ENCODE results near the gene SYNE3. TPM values are rescaled to one million over a fixed set of nuclear protein-coding genes. Genes with fewer than 3 reads are reported as not detected.

The SYNE3 gene
- total and polyA plus RNA-seq, 4 donors = 3.0 to 61.5 (median 23.0) TPM

GRCh38 chr14:95544588-95544987 is 28.1 kb upstream of the SYNE3 start:
- Histone ChIP-seq H3K4me1 (ENCODE audit: control insufficient read depth in 1 of 2, insufficient read depth in 2 of 2, low read length in 2 of 2) (no peaks in the 10 kb centered on the region), H3K36me3 (ENCODE audit: control insufficient read depth in 1 of 2, insufficient read depth in 2 of 2, low read length in 1 of 2) (no peaks in the 10 kb centered on the region), H3K27me3 (ENCODE audit: control insufficient read depth in 1 of 2, insufficient read depth in 2 of 2, low read length in 1 of 2) (no peaks in the 10 kb centered on the region), H3K4me3 (ENCODE audit: low read length in 2 of 2) (no peak overlapping the region), H3K9me3 (ENCODE audit: control insufficient read depth, low read length) (no peaks in the 10 kb centered on the region), H3K27ac (ENCODE audit: low read depth in 1 of 2, low read length in 2 of 2) (no peak overlapping the region)
- WGBS, 2 donors = 78 to 88% methylated on average over 8 of the region's 8 CpGs
- DNase-seq = no peak
- intact Hi-C loops (cut with DNase I) = no loop called here
- no peak for ATAC-seq (ENCODE audit: low FRiP score)

- Histone ChIP-seq H3K9me3 (ENCODE audit: control insufficient read depth, low read length) (no peaks in the 10 kb centered on the region), H3K27me3 (ENCODE audit: control insufficient read depth in 1 of 2, insufficient read depth in 2 of 2, low read length in 1 of 2) (no peaks in the 10 kb centered on the region), H3K27ac (ENCODE audit: low read depth in 1 of 2, low read length in 2 of 2) (no peak overlapping the region), H3K4me1 (ENCODE audit: control insufficient read depth in 1 of 2, insufficient read depth in 2 of 2, low read length in 2 of 2) (no peaks in the 10 kb centered on the region), H3K36me3 (ENCODE audit: control insufficient read depth in 1 of 2, insufficient read depth in 2 of 2, low read length in 1 of 2) (no peaks in the 10 kb centered on the region), H3K4me3 (ENCODE audit: low read length in 2 of 2) (no peak overlapping the region)
- WGBS, 2 donors = 96 to 97% methylated on average over 5 of the region's 5 CpGs
- intact Hi-C loops (cut with DNase I) = no loop called here
- DNase-seq (no peak), ATAC-seq (ENCODE audit: low FRiP score) (no peak)
Measured at GRCh38 chr14:95543021-95543420, 26.6 kb upstream of the SYNE3 start.

DNA sequence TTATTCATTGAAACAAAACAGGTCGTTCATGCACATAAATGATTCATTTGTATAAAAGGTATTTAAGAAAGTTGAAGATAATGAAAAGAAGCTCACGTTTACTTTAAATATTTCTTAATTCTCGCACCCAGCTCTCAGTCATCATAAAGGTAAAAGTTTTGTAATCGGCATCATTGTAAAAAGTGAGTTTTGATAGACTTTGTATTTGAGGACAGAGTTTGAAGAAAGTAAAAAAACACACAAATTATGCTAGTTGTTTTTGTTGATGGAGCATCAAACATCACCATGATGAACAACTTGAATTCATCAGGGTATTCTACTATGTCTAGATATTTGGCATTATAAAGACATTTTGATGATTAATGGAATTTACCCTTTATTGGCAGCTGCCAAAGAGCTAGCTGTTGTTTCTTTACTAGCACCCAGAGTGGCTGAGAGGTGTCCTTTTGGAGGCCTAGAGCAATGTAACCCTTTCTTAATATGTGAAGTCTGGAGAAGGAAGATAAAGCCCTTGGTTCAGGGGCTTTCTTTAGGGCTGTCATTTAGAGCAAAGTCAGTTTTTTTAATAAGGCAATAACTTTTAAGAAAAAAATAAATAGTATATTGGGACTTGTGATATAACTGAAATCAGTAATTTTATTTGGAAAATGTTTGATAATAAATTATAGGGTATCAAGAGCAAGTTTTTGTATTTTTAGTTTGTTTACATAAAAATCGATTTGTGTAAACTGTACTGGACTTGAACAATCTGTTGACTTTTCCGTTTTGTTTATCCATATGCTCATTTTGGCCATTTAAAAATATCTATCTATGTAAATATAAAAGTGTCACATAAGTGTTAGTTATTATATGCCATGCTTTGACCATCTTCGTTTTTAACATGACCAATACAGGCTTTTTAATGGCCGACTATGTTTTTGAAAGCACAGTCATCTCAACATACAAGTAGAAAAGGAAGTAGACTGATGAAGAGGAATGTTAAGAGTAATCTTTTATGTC is 25.8 kb upstream of the SYNE3 start:
- intact Hi-C loops (cut with DNase I) = no loop called here
- WGBS, 2 donors = 92% methylated on average over 8 of the region's 8 CpGs

GRCh38 chr14:95541346-95541745 is 24.9 kb upstream of the SYNE3 start:
- 72 to 78% methylated on average over 4 of the region's 4 CpGs for WGBS, 2 donors
- H3K36me3 ChIP-seq (ENCODE audit: control insufficient read depth in 1 of 2, insufficient read depth in 2 of 2, low read length in 1 of 2) = no peaks in the 10 kb centered on the region
- intact Hi-C loops (cut with DNase I) = no loop called here

More for the DNA sequence above, 25.8 kb upstream of the SYNE3 start:
- no peaks in the 10 kb centered on the region for H3K4me1 ChIP-seq (ENCODE audit: control insufficient read depth in 1 of 2, insufficient read depth in 2 of 2, low read length in 2 of 2)
- H3K4me3 ChIP-seq (ENCODE audit: low read length in 2 of 2) = no peak overlapping the region
- DNase-seq (no peak), ATAC-seq (ENCODE audit: low FRiP score) (no peak)
- H3K27me3 ChIP-seq (ENCODE audit: control insufficient read depth in 1 of 2, insufficient read depth in 2 of 2, low read length in 1 of 2) = no peaks in the 10 kb centered on the region
- H3K27ac ChIP-seq (ENCODE audit: low read depth in 1 of 2, low read length in 2 of 2) = no peak overlapping the region
- H3K9me3 ChIP-seq (ENCODE audit: control insufficient read depth, low read length) = no peaks in the 10 kb centered on the region
- H3K36me3 ChIP-seq (ENCODE audit: control insufficient read depth in 1 of 2, insufficient read depth in 2 of 2, low read length in 1 of 2) = no peaks in the 10 kb centered on the region

GRCh38 chr14:95540236-95540855 is 23.9 kb upstream of the SYNE3 start:
- no peaks in the 10 kb centered on the region for H3K27me3 ChIP-seq (ENCODE audit: control insufficient read depth in 1 of 2, insufficient read depth in 2 of 2, low read length in 1 of 2)
- DNase-seq (no peak), ATAC-seq (ENCODE audit: low FRiP score) (no peak)
- no peak overlapping the region for H3K4me3 ChIP-seq (ENCODE audit: low read length in 2 of 2)
- WGBS, 2 donors = 92 to 96% methylated on average over 6 of the region's 6 CpGs
- intact Hi-C loops (cut with DNase I) = no loop called here
- H3K4me1 ChIP-seq (ENCODE audit: control insufficient read depth in 1 of 2, insufficient read depth in 2 of 2, low read length in 2 of 2) = peaks cover 0 to 3% of the 10 kb centered on the region in 2 donors
- no peaks in the 10 kb centered on the region for H3K9me3 ChIP-seq (ENCODE audit: control insufficient read depth, low read length)
- no peaks in the 10 kb centered on the region for H3K36me3 ChIP-seq (ENCODE audit: control insufficient read depth in 1 of 2, insufficient read depth in 2 of 2, low read length in 1 of 2)
- H3K27ac ChIP-seq (ENCODE audit: low read depth in 1 of 2, low read length in 2 of 2) = no peak overlapping the region

More at GRCh38 chr14:95541346-95541745, 24.9 kb upstream of the SYNE3 start:
- H3K27me3 ChIP-seq (ENCODE audit: control insufficient read depth in 1 of 2, insufficient read depth in 2 of 2, low read length in 1 of 2) = no peaks in the 10 kb centered on the region
- no peak overlapping the region for H3K4me3 ChIP-seq (ENCODE audit: low read length in 2 of 2)
- no peaks in the 10 kb centered on the region for H3K4me1 ChIP-seq (ENCODE audit: control insufficient read depth in 1 of 2, insufficient read depth in 2 of 2, low read length in 2 of 2)
- H3K9me3 ChIP-seq (ENCODE audit: control insufficient read depth, low read length) = no peaks in the 10 kb centered on the region
- no peak for DNase-seq
- ATAC-seq (ENCODE audit: low FRiP score) = no peak
- H3K27ac ChIP-seq (ENCODE audit: low read depth in 1 of 2, low read length in 2 of 2) = no peak overlapping the region

- DNase-seq (no peak), ATAC-seq (ENCODE audit: low FRiP score) (no peak)
- Histone ChIP-seq H3K4me3 (ENCODE audit: low read length in 2 of 2) (no peak overlapping the region), H3K9me3 (ENCODE audit: control insufficient read depth, low read length) (no peaks in the 10 kb centered on the region), H3K27ac (ENCODE audit: low read depth in 1 of 2, low read length in 2 of 2) (no peak overlapping the region), H3K27me3 (ENCODE audit: control insufficient read depth in 1 of 2, insufficient read depth in 2 of 2, low read length in 1 of 2) (no peaks in the 10 kb centered on the region), H3K4me1 (ENCODE audit: control insufficient read depth in 1 of 2, insufficient read depth in 2 of 2, low read length in 2 of 2) (peaks cover 0 to 3% of the 10 kb centered on the region in 2 donors), H3K36me3 (ENCODE audit: control insufficient read depth in 1 of 2, insufficient read depth in 2 of 2, low read length in 1 of 2) (no peaks in the 10 kb centered on the region)
- intact Hi-C loops (cut with DNase I) = loop anchor here in 1 of 2 donors (10.0 kb wide), 3 partner anchors 224 to 1194 kb away; partner anchors contain the start of gene CLMN
- 89 to 93% methylated on average over 14 of the region's 14 CpGs for WGBS, 2 donors
Measured at GRCh38 chr14:95538801-95539509, 22.5 kb upstream of the SYNE3 start.

DNA sequence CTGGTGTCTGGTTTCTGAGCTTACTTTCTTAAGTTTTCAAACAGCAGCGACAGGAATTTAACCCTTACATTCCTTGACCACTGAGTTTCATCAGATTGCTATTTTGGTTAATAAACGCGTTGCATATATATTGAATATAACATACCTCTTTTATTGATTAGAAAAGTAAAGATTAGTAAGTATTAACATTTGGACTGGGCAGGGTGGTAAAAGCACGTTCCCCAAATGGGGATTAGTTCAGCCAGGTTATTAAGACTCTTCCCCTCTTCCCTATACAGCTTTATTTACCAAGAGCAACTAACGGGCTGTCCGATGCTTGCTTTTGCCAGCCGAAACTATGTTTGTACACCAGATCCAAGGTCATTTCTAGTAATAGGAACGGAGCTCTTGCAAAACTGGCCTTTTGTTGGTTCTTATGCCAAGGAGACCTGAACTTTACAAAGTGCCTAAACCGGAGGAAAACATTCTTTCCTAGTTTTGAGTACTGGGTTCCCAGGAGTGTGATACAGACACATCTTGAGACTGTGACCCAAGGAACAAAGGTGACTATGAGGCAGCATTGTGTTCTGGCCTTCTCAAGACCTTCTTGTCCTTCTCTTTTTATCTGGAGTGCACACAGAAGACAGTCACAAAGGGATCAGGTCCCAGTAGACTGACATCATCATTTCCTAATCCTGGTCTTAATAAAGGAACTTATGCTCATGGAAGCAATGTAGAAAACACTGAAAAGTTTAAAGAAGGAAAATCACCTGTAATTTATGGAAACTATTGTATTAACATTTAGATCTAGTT is 21.0 kb upstream of the SYNE3 start:
- ATAC-seq (ENCODE audit: low FRiP score) = no peak
- H3K4me1 ChIP-seq (ENCODE audit: control insufficient read depth in 1 of 2, insufficient read depth in 2 of 2, low read length in 2 of 2) = peaks cover 3 to 4% of the 10 kb centered on the region in 2 donors

DNA sequence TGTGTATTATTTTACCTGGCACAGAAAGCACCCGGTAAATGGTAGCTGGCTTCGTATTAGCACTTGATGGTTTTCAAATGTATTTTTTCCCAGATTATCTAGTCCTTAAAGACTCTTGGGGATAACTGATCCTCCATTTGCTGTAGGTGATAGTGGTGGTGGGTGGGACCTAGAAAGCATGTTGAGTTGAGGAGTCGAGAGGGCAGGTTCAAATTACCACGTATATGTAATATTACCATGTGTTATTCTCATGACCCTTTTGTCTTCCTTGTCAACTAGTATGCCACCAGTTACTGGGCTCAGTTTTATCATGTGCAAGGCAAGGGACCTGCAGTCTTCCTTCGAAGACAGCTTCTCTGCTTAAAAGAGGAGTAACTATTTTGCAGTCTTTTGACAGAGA is 20.2 kb upstream of the SYNE3 start:
- H3K4me1 ChIP-seq (ENCODE audit: control insufficient read depth in 1 of 2, insufficient read depth in 2 of 2, low read length in 2 of 2) = peaks cover 3 to 4% of the 10 kb centered on the region in 2 donors
- no peak overlapping the region for H3K4me3 ChIP-seq (ENCODE audit: low read length in 2 of 2)
- no peak for DNase-seq
- intact Hi-C loops (cut with DNase I) = loop anchor here in 1 of 2 donors (10.0 kb wide), 3 partner anchors 222 to 1192 kb away; partner anchors contain the start of gene CLMN
- no peaks in the 10 kb centered on the region for H3K27me3 ChIP-seq (ENCODE audit: control insufficient read depth in 1 of 2, insufficient read depth in 2 of 2, low read length in 1 of 2)
- H3K27ac ChIP-seq (ENCODE audit: low read depth in 1 of 2, low read length in 2 of 2) = no peak overlapping the region
- 63 to 79% methylated on average over 5 of the region's 5 CpGs for WGBS, 2 donors
- ATAC-seq (ENCODE audit: low FRiP score) = no peak
- no peaks in the 10 kb centered on the region for H3K9me3 ChIP-seq (ENCODE audit: control insufficient read depth, low read length)
- no peaks in the 10 kb centered on the region for H3K36me3 ChIP-seq (ENCODE audit: control insufficient read depth in 1 of 2, insufficient read depth in 2 of 2, low read length in 1 of 2)

More for the DNA sequence above, 21.0 kb upstream of the SYNE3 start:
- no peaks in the 10 kb centered on the region for H3K9me3 ChIP-seq (ENCODE audit: control insufficient read depth, low read length)
- H3K27me3 ChIP-seq (ENCODE audit: control insufficient read depth in 1 of 2, insufficient read depth in 2 of 2, low read length in 1 of 2) = no peaks in the 10 kb centered on the region
- no peaks in the 10 kb centered on the region for H3K36me3 ChIP-seq (ENCODE audit: control insufficient read depth in 1 of 2, insufficient read depth in 2 of 2, low read length in 1 of 2)
- H3K27ac ChIP-seq (ENCODE audit: low read depth in 1 of 2, low read length in 2 of 2) = no peak overlapping the region
- no peak for DNase-seq
- H3K4me3 ChIP-seq (ENCODE audit: low read length in 2 of 2) = no peak overlapping the region
- WGBS, 2 donors = 66 to 74% methylated on average over 9 of the region's 9 CpGs
- intact Hi-C loops (cut with DNase I) = loop anchor here in 1 of 2 donors (10.0 kb wide), 3 partner anchors 223 to 1193 kb away; partner anchors contain the start of gene CLMN
